Brain microvascular endothelial cell (primary cell): ENCODE measurements around the gene KRT8.
"Not testable (repeated sequence)": the region's sequence is repeated elsewhere in the genome, so short reads cannot be mapped to it uniquely, and the experiment has no call there.

Experiments used
- DNase-seq: peaks from one replicate; pipeline ENCODE4 v3.0.0-alpha.2; 2020
- H3K27ac ChIP-seq: fragments of 250-450 bp; sonication (Bioruptor Pico); 2 replicates; pipeline ENCODE4 v1.5.1; 2020; ENCODE audit warnings: mild to moderate bottlenecking, moderate library complexity
- H3K27me3 ChIP-seq: fragments of 250-450 bp; sonication (Bioruptor Pico); replicated peaks from 2 replicates; pipeline ENCODE4 v1.5.1; 2020; ENCODE audit warnings: mild to moderate bottlenecking
- H3K36me3 ChIP-seq: fragments of 250-450 bp; sonication (Bioruptor Pico); replicated peaks from 2 replicates; pipeline ENCODE4 v1.5.1; 2020; ENCODE audit warnings: mild to moderate bottlenecking
- H3K4me3 ChIP-seq: 2 replicates; pipeline ENCODE4 v1.5.1; 2011; ENCODE audit warnings: low read depth, mild to moderate bottlenecking, control low read depth, low read length, moderate library complexity
- CTCF ChIP-seq: IDR thresholded peaks from 2 replicates; pipeline ENCODE4 v1.5.1; 2011; ENCODE audit warnings: low read depth, mild to moderate bottlenecking, moderate library complexity, low read length, control low read depth, inconsistent platforms; ENCODE audit errors: missing control alignments
- in situ Hi-C: cut with HindIII; loops from 2 replicates; pipeline ENCODE4 v1.10.0; 2017; ENCODE audit warnings: low sequenced_read_pairs, low pct_ligation_motif_present

KRT8 gene

GRCh38 chr12:52856787-52857186 is 48.1 kb downstream of the KRT8 start:
- H3K27me3 ChIP-seq, result no peaks in the 10 kb centered on the region
- TF ChIP-seq CTCF, result no peak
- in situ Hi-C loops, result loop anchor here (25.0 kb wide), 2 partner anchors 219 to 469 kb away; partner anchors contain the start of gene KRT84
- DNase-seq, result no peak
- H3K27ac ChIP-seq, result no peak overlapping the region
- H3K36me3 ChIP-seq, result no peaks in the 10 kb centered on the region
- no peak overlapping the region for H3K4me3 ChIP-seq

GRCh38 chr12:52856077-52856476 is 48.8 kb downstream of the KRT8 start:
- not testable (repeated sequence) for H3K36me3 ChIP-seq, H3K27ac ChIP-seq, H3K4me3 ChIP-seq, H3K27me3 ChIP-seq, DNase-seq
- in situ Hi-C loops, result loop anchor here (25.0 kb wide), 2 partner anchors 219 to 469 kb away; partner anchors contain the start of gene KRT84

- no peak overlapping the region for H3K4me3 ChIP-seq
- H3K27me3 ChIP-seq, result no peaks in the 10 kb centered on the region
- no peak overlapping the region for H3K27ac ChIP-seq
- H3K36me3 ChIP-seq, result no peaks in the 10 kb centered on the region
- TF ChIP-seq CTCF, result no peak
- in situ Hi-C loops, result loop anchor here (25.0 kb wide), 2 partner anchors 214 to 464 kb away; partner anchors contain the start of gene KRT84
- no peak for DNase-seq
These were observed 53.1 kb downstream of the KRT8 start for GRCh38 chr12:52851787-52852186.

GRCh38 chr12:52850681-52851080 is 54.2 kb downstream of the KRT8 start:
- in situ Hi-C loops, result loop anchor here (25.0 kb wide), 2 partner anchors 213 to 463 kb away; partner anchors contain the start of gene KRT84
- no peak overlapping the region for H3K27ac ChIP-seq
- no peak for DNase-seq

GRCh38 chr12:52849511-52849910 is 55.4 kb downstream of the KRT8 start:
- Histone ChIP-seq H3K27me3 (no peaks in the 10 kb centered on the region), H3K27ac (no peak overlapping the region), H3K4me3 (no peak overlapping the region), H3K36me3 (no peaks in the 10 kb centered on the region)
- no peak for TF ChIP-seq CTCF
- in situ Hi-C loops, result no loop called here
- DNase-seq, result no peak

More at GRCh38 chr12:52850681-52851080, 54.2 kb downstream of the KRT8 start:
- no peaks in the 10 kb centered on the region for H3K36me3 ChIP-seq
- TF ChIP-seq CTCF, result no peak
- no peak overlapping the region for H3K4me3 ChIP-seq
- H3K27me3 ChIP-seq, result no peaks in the 10 kb centered on the region

- no peak for TF ChIP-seq CTCF
- H3K36me3 ChIP-seq, result no peaks in the 10 kb centered on the region
- in situ Hi-C loops, result no loop called here
- H3K4me3 ChIP-seq, result no peak within 1 kb of the TSS
- no peaks in the 10 kb centered on the region for H3K27me3 ChIP-seq
- no peak within 1 kb of the TSS for H3K27ac ChIP-seq
- DNase-seq, result no peak
These were observed 56.1 kb downstream of the KRT8 start, which contains the start of gene KRT78 for GRCh38 chr12:52848661-52849255. Gene KRT78, minus strand, starts transcription at chr12:52848994. Its CDS starts 64 bp downstream, at chr12:52848930.
